ENCODE measurements around the gene TBC1D22A. TPM values are rescaled to one million over a fixed set of nuclear protein-coding genes. Genes with fewer than 3 reads are reported as not detected.

TBC1D22A gene
- total RNA-seq, 4 donors from 2014 or later, result 16.2 to 22.2 (median 17.8) TPM

GRCh38 chr22:46737105-46737975, 25.1 kb upstream of the TBC1D22A start:
- peak overlapping the region; percentile 72 to 99 for H3K4me3 ChIP-seq
- H3K9me3 ChIP-seq, result no peaks in the 10 kb centered on the region
- peaks cover 0 to 71% (median 47%) of the 10 kb centered on the region in 3 donors for H3K4me1 ChIP-seq
- peak overlapping the region; percentile 55 to 96 (median 93) for H3K27ac ChIP-seq
- WGBS, 2 donors (ENCODE audit: low coverage in 1 of 2), result 20 to 47% methylated on average over 3 to 8 of the region's 53 CpGs
- H3K27me3 ChIP-seq, result no peaks in the 10 kb centered on the region
- no peaks in the 10 kb centered on the region for H3K36me3 ChIP-seq
- no peak for TF ChIP-seq EP300 (IDR thresholded peaks at IDR 0.05)
- no peak for TF ChIP-seq POLR2AphosphoS5 (IDR thresholded peaks at IDR 0.05)
- no peak for TF ChIP-seq POLR2A (IDR thresholded peaks at IDR 0.05)
- TF ChIP-seq CTCF (IDR thresholded peaks at IDR 0.05), result peak in 1 of 4 experiments; percentile 29
- ATAC-seq, result peak; percentile 32

- H3K4me1 ChIP-seq, result peaks cover 0 to 65% (median 47%) of the 10 kb centered on the region in 3 donors
- TF ChIP-seq EP300 (IDR thresholded peaks at IDR 0.05) (no peak), CTCF (IDR thresholded peaks at IDR 0.05) (no peak), POLR2AphosphoS5 (IDR thresholded peaks at IDR 0.05) (no peak), POLR2A (IDR thresholded peaks at IDR 0.05) (peak; percentile 42 to 61)
- H3K9me3 ChIP-seq, result no peaks in the 10 kb centered on the region
- H3K4me3 ChIP-seq, result peak within 1 kb of the TSS; percentile 72 to 99
- no CpG with 5 or more reads among the region's 99 CpGs for WGBS, 2 donors (ENCODE audit: low coverage in 1 of 2)
- H3K36me3 ChIP-seq, result no peaks in the 10 kb centered on the region
- H3K27ac ChIP-seq, result peak within 1 kb of the TSS; percentile 66 to 96 (median 93)
- no peaks in the 10 kb centered on the region for H3K27me3 ChIP-seq
- ATAC-seq, result peak; percentile 84
Observed at GRCh38 chr22:46737976-46738646, 24.3 kb upstream of the TBC1D22A start, which contains the start of gene CERK. Gene CERK, minus strand, starts transcription at chr22:46738252. Its CDS starts 104 bp downstream, at chr22:46738148.

GRCh38 chr22:46738647-46739093, 23.8 kb upstream of the TBC1D22A start:
- WGBS, 2 donors (ENCODE audit: low coverage in 1 of 2), result 60% methylated on average over 1 of the region's 20 CpGs; no CpG with 5 or more reads in 1 of the 2 donors
- H3K27me3 ChIP-seq, result no peaks in the 10 kb centered on the region
- peak overlapping the region; percentile 66 to 96 (median 93) for H3K27ac ChIP-seq
- peak overlapping the region; percentile 72 to 99 for H3K4me3 ChIP-seq
- peaks cover 0 to 60% (median 45%) of the 10 kb centered on the region in 3 donors for H3K4me1 ChIP-seq
- H3K36me3 ChIP-seq, result no peaks in the 10 kb centered on the region
- peak in 2 of 4 experiments; percentile 1 to 23 for TF ChIP-seq CTCF (IDR thresholded peaks at IDR 0.05)
- TF ChIP-seq POLR2A (IDR thresholded peaks at IDR 0.05), result no peak
- no peak for TF ChIP-seq EP300 (IDR thresholded peaks at IDR 0.05)
- no peak for TF ChIP-seq POLR2AphosphoS5 (IDR thresholded peaks at IDR 0.05)
- peak; percentile 16 for ATAC-seq
- no peaks in the 10 kb centered on the region for H3K9me3 ChIP-seq

- H3K4me3 ChIP-seq, result peak overlapping the region; percentile 72 to 99
- H3K27ac ChIP-seq, result peak overlapping the region in 3 of 4 donors; percentile 91 to 96 (median 95)
- TF ChIP-seq POLR2A (IDR thresholded peaks at IDR 0.05), result no peak
- TF ChIP-seq EP300 (IDR thresholded peaks at IDR 0.05), result no peak
- no peak for TF ChIP-seq POLR2AphosphoS5 (IDR thresholded peaks at IDR 0.05)
- TF ChIP-seq CTCF (IDR thresholded peaks at IDR 0.05), result peak in 1 of 4 experiments; percentile 9
- no peaks in the 10 kb centered on the region for H3K27me3 ChIP-seq
- H3K9me3 ChIP-seq, result no peaks in the 10 kb centered on the region
- peak; percentile 39 for ATAC-seq
- no peaks in the 10 kb centered on the region for H3K36me3 ChIP-seq
- WGBS, 2 donors (ENCODE audit: low coverage in 1 of 2), result 60% methylated on average over 1 of the region's 20 CpGs; no CpG with 5 or more reads in 1 of the 2 donors
- peaks cover 0 to 54% (median 40%) of the 10 kb centered on the region in 3 donors for H3K4me1 ChIP-seq
Observed at GRCh38 chr22:46739094-46739870, 23.2 kb upstream of the TBC1D22A start.

Measured in gastroesophageal sphincter (tissue), 4 donors.